GM12878 (cell line): ENCODE data around the gene RHBG.

Source experiments
- ATF3 ChIP-seq: IDR thresholded peaks from 2 replicates; pipeline ENCODE4 v1.6.1; 2011; ENCODE audit warnings: low read depth, mild to moderate bottlenecking, low read length, moderate library complexity, borderline replicate concordance; ENCODE audit errors: extremely low read depth
- CEBPB ChIP-seq, 2 experiments: fragments of 150-350 bp in 1 of 2; IDR thresholded peaks; 2 replicates each; pipeline ENCODE4 v1.6.1; 2012 to 2014; ENCODE audit warnings: low read depth in 2 of 2, low read length in 2 of 2, borderline replicate concordance in 1 of 2, inconsistent platforms in 1 of 2
- CTCF ChIP-seq, 3 experiments: IDR thresholded peaks in 2 of 3; conservative IDR thresholded peaks in 1 of 3; 2 replicates each; pipeline ENCODE4 v1.5.1; 2011; ENCODE audit warnings: low read depth in 3 of 3, low read length in 3 of 3, mild to moderate bottlenecking in 3 of 3, control low read depth in 2 of 3, moderate library complexity in 2 of 3, inconsistent platforms in 1 of 3, mixed read lengths in 1 of 3; ENCODE audit not compliant: control insufficient read depth in 2 of 3, insufficient read depth in 1 of 3; ENCODE audit errors: extremely low read depth in 1 of 3
- HDAC6 ChIP-seq: fragments of 200-600 bp; sonication (generic); IDR thresholded peaks from one replicate; pipeline ENCODE4 v1.8.0; 2017; ENCODE audit warnings: antibody characterized with exemption; ENCODE audit not compliant: unreplicated experiment
- POLR2A ChIP-seq: IDR thresholded peaks from 2 replicates; pipeline ENCODE4 v1.6.1; 2011; ENCODE audit warnings: low read depth, mild to moderate bottlenecking, low read length
- ZBTB40 ChIP-seq: fragments of 450-650 bp; IDR thresholded peaks from 2 replicates; pipeline ENCODE4 v1.6.1; 2016; ENCODE audit warnings: mild to moderate bottlenecking, moderate library complexity, borderline replicate concordance

GRCh38 chr1:156431769-156432668, 63.0 kb downstream of the RHBG start:
- no peak for TF ChIP-seq HDAC6
- no peak for TF ChIP-seq ZBTB40
- TF ChIP-seq POLR2A = no peak
- TF ChIP-seq CEBPB (IDR thresholded peaks at IDR 0.05; ENCODE audit: borderline replicate concordance in 1 of 2, low read depth in 2 of 2, low read length in 2 of 2) = no peak
- TF ChIP-seq CTCF (IDR thresholded peaks at IDR 0.05 in 2 of 3, conservative IDR thresholded peaks at IDR 0.05 in 1 of 3; ENCODE audit: control insufficient read depth in 2 of 3, extremely low read depth in 1 of 3, insufficient read depth in 1 of 3, low read depth in 3 of 3, low read length in 3 of 3) = no peak
- no peak for TF ChIP-seq ATF3
